Neural cell (in vitro differentiated cells): Measurements from ENCODE around the gene MED26.

ENCODE experiments used
- EP300 ChIP-seq: fragments of 450-650 bp; conservative IDR thresholded peaks from 2 replicates; pipeline ENCODE4 v1.6.1; 2014; ENCODE audit warnings: antibody characterized with exemption, mild to moderate bottlenecking, moderate library complexity; ENCODE audit not compliant: poor library complexity, severe bottlenecking
- EZH2 ChIP-seq: fragments of 200-600, 300-800 bp; shearing (Covaris generic), sonication (generic); IDR thresholded peaks from 2 replicates; pipeline ENCODE4 v1.6.1; 2014; ENCODE audit warnings: antibody characterized with exemption, low read length, borderline replicate concordance, mild to moderate bottlenecking; ENCODE audit not compliant: insufficient read depth, poor library complexity, severe bottlenecking
- MXI1 ChIP-seq: fragments of 450-650 bp; conservative IDR thresholded peaks from 2 replicates; pipeline ENCODE4 v1.6.1; 2014; ENCODE audit warnings: antibody characterized with exemption, mild to moderate bottlenecking; ENCODE audit not compliant: poor library complexity, severe bottlenecking
- POLR2AphosphoS5 ChIP-seq: IDR thresholded peaks from 2 replicates; pipeline ENCODE4 v1.6.1; 2012
- RAD21 ChIP-seq: fragments of 450-650 bp; conservative IDR thresholded peaks from 2 replicates; pipeline ENCODE4 v1.6.1; 2014; ENCODE audit warnings: antibody characterized with exemption, mild to moderate bottlenecking, moderate library complexity
- REST ChIP-seq: IDR thresholded peaks from 2 replicates; pipeline ENCODE4 v1.6.1; 2012; ENCODE audit warnings: borderline replicate concordance
- TAF1 ChIP-seq: IDR thresholded peaks from 2 replicates; pipeline ENCODE4 v1.6.1; 2012; ENCODE audit warnings: low read depth
- TF ChIP-seq, protein P1 (sequence below): fragments of 450-650 bp; IDR thresholded peaks from 2 replicates; pipeline ENCODE4 v1.5.1; 2014; ENCODE audit warnings: antibody characterized with exemption, mild to moderate bottlenecking, moderate library complexity; ENCODE audit not compliant: poor library complexity, severe bottlenecking

DNA sequence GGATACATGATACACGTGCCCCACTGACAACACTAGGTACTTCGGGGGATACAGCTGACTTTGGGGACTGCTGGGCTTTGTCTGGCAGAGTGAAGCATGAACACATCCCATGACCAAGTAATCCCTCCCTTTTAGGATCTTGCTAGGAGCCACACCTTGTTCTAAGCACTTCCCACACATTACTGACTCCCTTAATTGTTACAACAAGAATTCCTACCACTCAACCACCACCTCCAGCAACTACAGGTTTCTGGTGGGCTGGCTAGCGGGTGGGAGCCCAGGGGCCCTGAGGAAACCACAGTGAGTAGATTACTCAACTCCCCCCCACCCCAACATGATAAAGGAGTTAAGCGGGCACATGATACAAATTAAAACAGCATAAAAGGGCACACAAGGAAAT, 48.6 kb downstream of the MED26 start:
- TF ChIP-seq TAF1 (no peak), REST (no peak), EZH2 (no peak), RAD21 (no peak), MXI1 (no peak), POLR2AphosphoS5 (no peak), EP300 (no peak)
- TF ChIP-seq, protein P1, sequence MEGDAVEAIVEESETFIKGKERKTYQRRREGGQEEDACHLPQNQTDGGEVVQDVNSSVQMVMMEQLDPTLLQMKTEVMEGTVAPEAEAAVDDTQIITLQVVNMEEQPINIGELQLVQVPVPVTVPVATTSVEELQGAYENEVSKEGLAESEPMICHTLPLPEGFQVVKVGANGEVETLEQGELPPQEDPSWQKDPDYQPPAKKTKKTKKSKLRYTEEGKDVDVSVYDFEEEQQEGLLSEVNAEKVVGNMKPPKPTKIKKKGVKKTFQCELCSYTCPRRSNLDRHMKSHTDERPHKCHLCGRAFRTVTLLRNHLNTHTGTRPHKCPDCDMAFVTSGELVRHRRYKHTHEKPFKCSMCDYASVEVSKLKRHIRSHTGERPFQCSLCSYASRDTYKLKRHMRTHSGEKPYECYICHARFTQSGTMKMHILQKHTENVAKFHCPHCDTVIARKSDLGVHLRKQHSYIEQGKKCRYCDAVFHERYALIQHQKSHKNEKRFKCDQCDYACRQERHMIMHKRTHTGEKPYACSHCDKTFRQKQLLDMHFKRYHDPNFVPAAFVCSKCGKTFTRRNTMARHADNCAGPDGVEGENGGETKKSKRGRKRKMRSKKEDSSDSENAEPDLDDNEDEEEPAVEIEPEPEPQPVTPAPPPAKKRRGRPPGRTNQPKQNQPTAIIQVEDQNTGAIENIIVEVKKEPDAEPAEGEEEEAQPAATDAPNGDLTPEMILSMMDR, result no peak
